B cell (primary cell): ENCODE measurements around the gene RFX8. TPM values are rescaled to one million over a fixed set of nuclear protein-coding genes. Genes with fewer than 3 reads are reported as not detected.

Source experiments
- ATAC-seq: fragments of 200-7000 bp; cut with Tn5 transposase; one replicate; pipeline ENCODE4 v1.10.0; 2021; ENCODE audit warnings: low read depth, mild to moderate bottlenecking, moderate number of reproducible peaks, moderate library complexity
- CTCF ChIA-PET: fragments of 350-600 bp; sonication (Branson Sonifier 250); formaldehyde crosslinking; loops from one replicate; lab custom pipeline; 2021; ENCODE audit warnings: antibody characterized with exemption, inconsistent platforms; lab: Charles Lee
- POLR2A ChIA-PET: fragments of 350-600 bp; sonication (Branson Sonifier 250); formaldehyde crosslinking; loops from one replicate; lab custom pipeline; 2021; ENCODE audit warnings: antibody characterized with exemption; lab: Charles Lee
- DNase-seq: peaks from one replicate; pipeline ENCODE4 v3.0.0; 2013
- H2AFZ ChIP-seq: 2 replicates; pipeline ENCODE4 v1.6.1; 2012; ENCODE audit warnings: mild to moderate bottlenecking, low read depth, low read length; ENCODE audit not compliant: insufficient read depth, poor library complexity, severe bottlenecking
- H3K27ac ChIP-seq, 2 donors: 1 replicate in 1 of 2; 2 replicates in 1 of 2; pipeline ENCODE4 v1.5.1; 2012 to 2013; ENCODE audit warnings: low read length in 2 of 2, mild to moderate bottlenecking in 2 of 2, moderate library complexity in 1 of 2
- H3K27me3 ChIP-seq, 4 experiments: fragments of 200-600 bp in 1 of 4; sonication (generic) in 1 of 4; replicated peaks in 1 of 4; 1 replicate in 2 of 4; 2 replicates in 2 of 4; pipeline versions ENCODE4 v1.6.1 to v1.7.0; 2013 to 2016; ENCODE audit warnings: low read length in 3 of 4, mild to moderate bottlenecking in 2 of 4, mixed read lengths in 1 of 4, moderate library complexity in 1 of 4; ENCODE audit not compliant: insufficient read depth in 4 of 4, control insufficient read depth in 3 of 4; ENCODE audit errors: control extremely low read depth in 1 of 4
- H3K36me3 ChIP-seq, 2 experiments: replicated peaks in 1 of 2; 1 replicate in 1 of 2; 2 replicates in 1 of 2; pipeline versions ENCODE4 v1.6.1 to v1.7.1; 2013; ENCODE audit warnings: low read length in 1 of 2; ENCODE audit not compliant: insufficient read depth in 2 of 2, control insufficient read depth in 1 of 2; ENCODE audit errors: control extremely low read depth in 1 of 2, extremely low read depth in 1 of 2
- H3K4me1 ChIP-seq, 2 donors: fragments of 200-600 bp in 1 of 2; sonication (generic) in 1 of 2; 1 replicate in 1 of 2; 2 replicates in 1 of 2; pipeline versions ENCODE4 v1.5.1 to v1.6.1; 2013 to 2017; ENCODE audit warnings: low read length in 2 of 2; ENCODE audit not compliant: control insufficient read depth in 2 of 2, insufficient read depth in 2 of 2
- H3K4me2 ChIP-seq: replicated peaks from 2 replicates; pipeline ENCODE3; 2012; ENCODE audit warnings: mild to moderate bottlenecking, low read depth, low read length; ENCODE audit not compliant: poor library complexity, severe bottlenecking
- H3K4me3 ChIP-seq, 5 experiments: fragments of 200-600 bp in 1 of 5; sonication (generic) in 1 of 5; 1 replicate in 3 of 5; 2 replicates in 2 of 5; pipeline versions ENCODE4 v1.5.1 to v1.7.0; 2011 to 2016; ENCODE audit warnings: low read length in 4 of 5, mild to moderate bottlenecking in 4 of 5, low read depth in 2 of 5, control low read depth in 1 of 5, moderate library complexity in 1 of 5; ENCODE audit not compliant: insufficient read depth in 1 of 5; ENCODE audit errors: control extremely low read depth in 1 of 5, extremely low read depth in 1 of 5
- H3K79me2 ChIP-seq: fragments of 200-600 bp; sonication (generic); one replicate; pipeline ENCODE4 v1.6.0; 2016; ENCODE audit warnings: low read length; ENCODE audit not compliant: control insufficient read depth, insufficient read depth
- H3K9ac ChIP-seq: fragments of 200-600 bp; sonication (generic); 2 replicates; pipeline ENCODE4 v1.6.1; 2017; ENCODE audit warnings: mild to moderate bottlenecking, low read length, moderate library complexity
- H3K9me3 ChIP-seq, 3 donors: one replicate each; pipeline versions ENCODE4 v1.6.1 to v1.7.1; 2013; ENCODE audit warnings: low read length in 2 of 3; ENCODE audit not compliant: control insufficient read depth in 2 of 3, insufficient read depth in 1 of 3; ENCODE audit errors: control extremely low read depth in 1 of 3
- H4K20me1 ChIP-seq: 2 replicates; pipeline ENCODE4 v1.6.0; 2012; ENCODE audit warnings: mild to moderate bottlenecking, low read length; ENCODE audit not compliant: insufficient read depth, control insufficient read depth, poor library complexity, severe bottlenecking
- H3K27ac Mint-ChIP-seq: one replicate; pipeline ENCODE4 v1.8.0; 2021; ENCODE audit warnings: mixed read lengths
- H3K27me3 Mint-ChIP-seq: one replicate; pipeline ENCODE4 v1.8.0; 2021; ENCODE audit warnings: mixed read lengths
- H3K4me1 Mint-ChIP-seq: one replicate; pipeline ENCODE4 v1.8.0; 2021; ENCODE audit warnings: mixed read lengths
- H3K4me3 Mint-ChIP-seq: one replicate; pipeline ENCODE4 v1.8.0; 2021; ENCODE audit warnings: mixed read lengths
- H3K9me3 Mint-ChIP-seq: one replicate; pipeline ENCODE4 v1.8.0; 2022; ENCODE audit warnings: mixed read lengths; ENCODE audit not compliant: insufficient read depth
- CTCF ChIP-seq: fragments of 200-600 bp; IDR thresholded peaks from one replicate; pipeline ENCODE4 v1.8.0; 2022; ENCODE audit warnings: antibody characterized with exemption, mild to moderate bottlenecking
- EZH2 ChIP-seq: IDR thresholded peaks from 2 replicates; pipeline ENCODE4 v1.6.1; 2012; ENCODE audit warnings: borderline replicate concordance, low read depth, mild to moderate bottlenecking, moderate library complexity, low read length; ENCODE audit not compliant: insufficient read depth, poor library complexity, severe bottlenecking
- WGBS: methylation state at CpG from one replicate; pipeline ENCODE4 v1.1.5; 2013; ENCODE audit warnings: missing lambda C conversion rate; ENCODE audit not compliant: insufficient coverage; 5-methylcytosine and 5-hydroxymethylcytosine counted together
- intact Hi-C: fragments of 100-400 bp; cut with micrococcal nuclease; formaldehyde crosslinking; loops from one replicate; pipeline ENCODE4 v1.10.0; 2022
- polyA plus RNA-seq: library from polyadenylated mRNA; depleted of rRNA; stranded (reverse); fragments of >200 nt; gene quantifications from 2 replicates; pipeline ENCODE4 v1.2.3, GENCODE V29; 2012
- total RNA-seq, 2 donors: library from RNA; stranded (reverse); fragments of 120-200 nt in 1 of 2; gene quantifications; 1 replicate in 1 of 2; 2 replicates in 1 of 2; pipeline versions ENCODE4 v1.2.3 to v1.2.4, GENCODE V29; 2013 to 2022

The RFX8 gene
- total and polyA plus RNA-seq, 2 donors (not counting 1 experiment from before 2014, with no cell fraction given) = not detected

DNA sequence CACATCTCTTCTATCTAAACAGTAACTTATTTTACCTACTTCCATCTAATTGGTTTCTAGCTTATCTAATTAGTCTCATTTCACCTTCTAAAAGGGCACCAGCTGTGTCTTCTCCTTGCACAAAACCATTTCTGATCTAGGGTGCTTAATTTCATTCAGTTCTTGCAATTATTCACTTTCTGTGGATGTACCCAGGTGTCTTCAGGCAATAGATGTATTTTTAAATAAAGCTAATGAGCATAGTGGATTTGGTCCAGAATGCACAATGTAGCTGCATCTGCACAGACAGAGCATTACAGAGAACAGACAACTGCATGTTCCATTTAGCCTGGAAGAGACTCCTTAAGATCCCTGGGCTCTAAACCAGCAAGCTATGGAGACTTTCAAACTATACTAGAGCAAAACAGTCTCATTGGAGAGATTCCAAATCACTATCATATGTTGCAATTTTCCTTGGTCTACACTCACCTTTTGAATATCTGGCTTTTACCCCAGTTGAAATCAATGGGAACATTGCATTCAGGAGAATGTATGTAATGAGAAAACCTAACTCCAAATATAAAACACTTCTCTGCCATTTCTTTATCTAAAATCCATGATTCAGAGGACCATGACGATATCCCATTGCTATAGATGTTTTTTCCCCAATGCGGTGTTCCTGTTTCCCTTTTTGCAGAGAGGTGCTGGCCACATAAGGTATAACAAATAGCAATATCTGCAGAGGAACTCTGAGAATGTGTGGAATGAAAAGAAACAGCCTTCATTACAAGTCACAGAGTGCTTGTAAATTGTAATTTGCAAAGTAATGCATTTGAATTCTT is 3.5 kb upstream of the RFX8 start:
- Histone ChIP-seq H3K27me3 (peaks cover 0 to 37% (median 11%) of the 10 kb centered on the region in 4 experiments), H4K20me1 (no peaks in the 10 kb centered on the region), H3K9ac (no peak overlapping the region), H3K27ac (no peak overlapping the region), H3K4me2 (no peak overlapping the region), H3K4me3 (no peak overlapping the region), H3K9me3 (peaks cover 0 to 7% (median 0%) of the 10 kb centered on the region in 3 donors), H3K4me1 (peaks cover 14 to 16% of the 10 kb centered on the region in 2 donors), H2AFZ (no peak overlapping the region), H3K36me3 (no peaks in the 10 kb centered on the region), H3K79me2 (no peaks in the 10 kb centered on the region)
- intact Hi-C loops = no loop called here
- no peak for ATAC-seq
- no peaks in the 10 kb centered on the region for H3K9me3 Mint-ChIP-seq
- ChIA-PET CTCF (interaction anchor here (1.7 kb wide), 1 partner anchor 343 kb away, joined by 4 read pairs; no protein-coding TSS in a partner anchor), POLR2A (interaction anchor here (0.6 kb wide), 1 partner anchor 313 kb away, joined by 3 read pairs; no protein-coding TSS in a partner anchor)
- TF ChIP-seq CTCF = no peak
- no peak for TF ChIP-seq EZH2
- no peak for DNase-seq
- no peak overlapping the region for H3K27ac Mint-ChIP-seq
- peaks cover 39% of the 10 kb centered on the region for H3K27me3 Mint-ChIP-seq
- peaks cover 12% of the 10 kb centered on the region for H3K4me1 Mint-ChIP-seq
- WGBS = no CpG with 5 or more reads among the region's 2 CpGs
- H3K4me3 Mint-ChIP-seq = no peak overlapping the region

GRCh38 chr2:101477556-101477955 is 2.6 kb upstream of the RFX8 start:
- H3K4me2 ChIP-seq = no peak overlapping the region
- peaks cover 14 to 19% of the 10 kb centered on the region in 2 donors for H3K4me1 ChIP-seq
- no peak overlapping the region for H3K4me3 ChIP-seq
- H3K9me3 Mint-ChIP-seq = no peaks in the 10 kb centered on the region
- ATAC-seq (no peak), DNase-seq (no peak)
- TF ChIP-seq CTCF = no peak
- no peak for TF ChIP-seq EZH2
- whole genome bisulfite sequencing = no CpG with 5 or more reads among the region's 2 CpGs
- H4K20me1 ChIP-seq = no peaks in the 10 kb centered on the region
- H3K9me3 ChIP-seq = peaks cover 0 to 7% (median 0%) of the 10 kb centered on the region in 3 donors
- H3K27me3 ChIP-seq = peaks cover 0 to 45% (median 16%) of the 10 kb centered on the region in 4 experiments
- no peaks in the 10 kb centered on the region for H3K36me3 ChIP-seq
- H3K4me3 Mint-ChIP-seq = no peak overlapping the region
- CTCF ChIA-PET = no interaction called here
- no peak overlapping the region for H3K27ac Mint-ChIP-seq
- H3K79me2 ChIP-seq = no peaks in the 10 kb centered on the region
- H3K9ac ChIP-seq = no peak overlapping the region
- peaks cover 47% of the 10 kb centered on the region for H3K27me3 Mint-ChIP-seq
- intact Hi-C loops = no loop called here
- peaks cover 12% of the 10 kb centered on the region for H3K4me1 Mint-ChIP-seq
- H2AFZ ChIP-seq = no peak overlapping the region
- H3K27ac ChIP-seq = no peak overlapping the region
- POLR2A ChIA-PET = no interaction called here
